Activated naive CD4-positive, alpha-beta T cell treated with anti-CD3 and anti-CD28 coated beads, Interleukin-2, amount 10 ng/mL, durations not matched to agents 7 days and 5 days (primary cell): ENCODE measurements around the gene GPR148.

ENCODE experiments used
- CTCF ChIA-PET: fragments of 350-600 bp; sonication (Branson Sonifier 250); formaldehyde crosslinking; loops from one replicate; lab custom pipeline; 2021; ENCODE audit warnings: antibody characterized with exemption; lab: Charles Lee
- DNase-seq: peaks from one replicate; pipeline ENCODE4 v3.0.0-alpha.2; 2020
- H3K27ac Mint-ChIP-seq: one replicate; pipeline ENCODE4 v1.8.0; 2021; ENCODE audit warnings: mild to moderate bottlenecking, moderate library complexity, mixed read lengths
- H3K27me3 Mint-ChIP-seq: one replicate; pipeline ENCODE4 v1.8.0; 2021; ENCODE audit warnings: mild to moderate bottlenecking, mixed read lengths
- H3K36me3 Mint-ChIP-seq: one replicate; pipeline ENCODE4 v1.8.0; 2021; ENCODE audit warnings: mixed read lengths
- H3K4me1 Mint-ChIP-seq: one replicate; pipeline ENCODE4 v1.8.0; 2021; ENCODE audit warnings: mixed read lengths
- H3K4me3 Mint-ChIP-seq: one replicate; pipeline ENCODE4 v1.8.0; 2021; ENCODE audit warnings: mild to moderate bottlenecking, moderate library complexity, mixed read lengths
- H3K9me3 Mint-ChIP-seq: one replicate; pipeline ENCODE4 v1.8.0; 2021; ENCODE audit warnings: mixed read lengths

GPR148 gene

DNA sequence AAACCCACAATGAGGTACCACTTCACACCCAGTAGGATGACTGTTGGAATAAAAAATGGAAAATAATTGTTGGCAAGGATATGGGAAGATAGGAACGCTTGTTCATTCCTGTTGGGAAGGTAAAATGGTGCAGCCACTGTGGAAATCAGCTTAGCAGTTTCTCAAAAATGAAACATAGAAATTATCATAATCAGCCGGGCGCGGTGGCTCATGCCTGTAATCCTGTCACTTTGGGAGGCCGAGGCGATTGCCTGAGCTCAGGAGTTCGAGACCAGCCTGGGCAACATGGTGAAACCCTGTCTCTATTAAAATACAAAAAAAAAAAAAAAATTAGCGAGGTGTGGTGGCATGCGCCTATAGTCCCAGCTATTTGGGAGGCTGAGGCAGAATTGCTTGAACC, 49.9 kb downstream of the GPR148 start:
- Mint-ChIP-seq H3K27me3 (no peaks in the 10 kb centered on the region), H3K36me3 (no peaks in the 10 kb centered on the region), H3K27ac (no peak overlapping the region), H3K4me3 (no peak overlapping the region), H3K4me1 (no peaks in the 10 kb centered on the region), H3K9me3 (no peaks in the 10 kb centered on the region)
- DNase-seq, result no peak
- CTCF ChIA-PET, result no interaction called here
